Ovary (tissue), 3 donors: ENCODE measurements around the gene TUBB6.

Experiments
- CTCF ChIP-seq, 3 donors: fragments of 450-650 bp in 2 of 3; fragments of 200-600 bp in 1 of 3; IDR thresholded peaks; one replicate each; pipeline versions ENCODE4 v1.5.1 to v1.8.0; 2016 to 2022; ENCODE audit warnings: antibody characterized with exemption in 3 of 3, mild to moderate bottlenecking in 1 of 3
- EP300 ChIP-seq: sonication (generic); formaldehyde crosslinking; IDR thresholded peaks from one replicate; pipeline ENCODE4 v1.6.1; 2017; ENCODE audit warnings: antibody characterized with exemption
- POLR2A ChIP-seq: fragments of 450-650 bp; IDR thresholded peaks from one replicate; pipeline ENCODE4 v1.6.1; 2017; ENCODE audit warnings: antibody characterized with exemption, mild to moderate bottlenecking, moderate library complexity
- donor health status: DM: no; HTN: no; CAD: no.

- no peak for TF ChIP-seq CTCF (IDR thresholded peaks at IDR 0.05)
- no peak for TF ChIP-seq EP300
- no peak for TF ChIP-seq POLR2A
These were observed 33.1 kb downstream of the TUBB6 start for GRCh38 chr18:12340945-12341660.
